Endometrium (tissue), 2 donors: ENCODE measurements around the gene EMILIN3.

ENCODE experiments used
- FAIRE-seq: peaks from 2 replicates; lab custom pipeline; 2012; peaks lifted over from hg19 to GRCh38; lab: Jason Lieb, UNC
- donor health status: control.
- donor health status: control.

Gene EMILIN3

DNA sequence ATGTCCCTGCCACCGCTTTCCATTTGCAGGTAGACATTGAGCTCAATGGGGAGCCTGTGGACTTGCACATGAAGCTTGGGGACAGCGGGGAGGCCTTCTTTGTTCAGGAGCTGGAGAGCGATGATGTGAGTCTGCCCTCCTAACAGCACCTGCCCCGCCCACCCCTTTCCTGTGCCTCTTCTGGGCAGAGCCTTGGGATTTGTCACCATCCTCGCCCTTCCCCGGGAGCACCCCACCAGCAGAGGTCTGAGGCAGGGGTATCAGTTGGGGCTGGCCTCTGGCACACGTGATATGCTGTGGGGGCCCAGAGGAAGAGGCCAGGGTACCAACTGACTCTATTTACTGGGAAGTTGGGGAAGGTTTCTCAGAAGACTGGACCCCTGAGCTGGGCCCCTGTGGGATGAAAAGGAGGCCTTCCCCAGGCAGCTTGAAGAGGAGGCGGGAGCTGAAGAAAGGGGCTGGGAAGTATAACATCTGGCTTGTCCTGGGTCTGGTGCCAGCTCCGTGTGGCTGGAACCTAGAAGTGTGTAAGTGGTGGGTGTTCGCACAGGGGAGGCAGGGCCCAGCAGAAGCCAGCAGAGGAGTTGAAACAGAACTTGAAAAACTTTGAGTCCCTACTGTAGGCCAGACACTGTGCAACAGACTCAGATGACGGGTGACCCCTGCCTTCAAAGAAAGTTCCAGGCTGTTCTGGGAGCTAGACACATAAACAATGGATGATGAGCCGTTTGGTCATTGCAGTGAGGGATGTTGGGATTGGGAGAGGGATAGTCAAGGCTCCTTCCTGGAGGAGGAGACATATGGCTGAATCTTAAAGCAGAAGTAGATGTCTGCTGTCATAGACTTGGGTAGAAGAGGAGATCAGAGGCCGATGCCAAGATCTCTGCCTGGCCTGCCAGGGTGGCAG lies 18.8 kb downstream of the EMILIN3 start:
- no peak for FAIRE-seq

DNA sequence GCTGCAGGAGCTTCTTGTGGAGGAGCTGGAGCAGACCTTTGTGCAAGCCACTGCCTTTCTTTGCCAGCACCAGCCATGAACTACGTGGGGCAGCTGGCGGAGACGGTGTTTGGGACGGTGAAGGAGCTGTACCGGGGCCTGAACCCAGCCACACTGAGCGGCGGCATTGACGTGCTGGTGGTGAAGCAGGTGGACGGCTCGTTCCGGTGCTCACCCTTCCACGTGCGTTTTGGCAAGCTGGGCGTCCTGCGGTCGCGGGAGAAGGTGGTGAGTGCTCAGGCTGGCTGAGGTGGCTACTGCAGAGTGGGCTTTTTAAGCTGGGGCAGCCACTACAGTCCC lies 20.9 kb downstream of the EMILIN3 start:
- FAIRE-seq: no peak

DNA sequence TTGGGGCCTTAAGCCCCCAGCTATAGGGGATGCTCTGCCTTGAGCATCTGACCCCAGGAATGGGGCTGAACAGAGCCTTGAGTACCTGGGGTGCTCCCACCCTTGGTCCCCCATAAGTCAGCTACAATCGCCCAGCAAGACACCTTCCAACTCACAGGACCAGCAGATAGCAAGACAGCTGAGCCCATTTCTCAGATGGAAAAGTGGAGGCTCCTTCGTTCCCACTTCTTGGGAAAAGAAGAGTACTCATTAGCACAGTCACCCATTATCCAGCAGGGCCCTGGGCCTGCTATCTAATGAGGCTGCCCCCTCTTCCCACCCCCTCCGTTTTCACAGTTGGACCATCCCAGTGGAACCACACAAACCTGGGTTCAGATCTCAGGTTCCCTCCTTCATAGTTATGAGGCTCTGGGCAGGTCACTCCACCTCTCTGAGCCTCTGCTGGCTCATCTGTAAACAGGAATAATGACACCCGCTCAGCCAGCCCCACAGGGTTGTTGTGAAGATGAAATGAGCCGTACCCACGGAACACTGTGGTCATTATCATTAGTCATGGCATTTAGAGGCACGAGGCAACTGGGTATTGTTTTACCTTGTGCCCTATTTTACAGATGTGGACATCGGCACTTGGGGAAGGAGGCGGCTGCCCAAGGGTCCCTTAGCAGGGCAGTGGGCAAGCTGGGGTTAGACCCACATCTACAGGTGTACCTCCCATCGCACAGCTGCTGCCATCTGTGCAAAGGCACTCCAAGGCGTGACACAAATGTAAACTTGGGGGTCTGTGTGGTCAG lies 21.5 kb downstream of the EMILIN3 start:
- no peak for FAIRE-seq

GRCh38 chr20:41344477-41344876 lies 22.1 kb downstream of the EMILIN3 start:
- FAIRE-seq: no peak

DNA sequence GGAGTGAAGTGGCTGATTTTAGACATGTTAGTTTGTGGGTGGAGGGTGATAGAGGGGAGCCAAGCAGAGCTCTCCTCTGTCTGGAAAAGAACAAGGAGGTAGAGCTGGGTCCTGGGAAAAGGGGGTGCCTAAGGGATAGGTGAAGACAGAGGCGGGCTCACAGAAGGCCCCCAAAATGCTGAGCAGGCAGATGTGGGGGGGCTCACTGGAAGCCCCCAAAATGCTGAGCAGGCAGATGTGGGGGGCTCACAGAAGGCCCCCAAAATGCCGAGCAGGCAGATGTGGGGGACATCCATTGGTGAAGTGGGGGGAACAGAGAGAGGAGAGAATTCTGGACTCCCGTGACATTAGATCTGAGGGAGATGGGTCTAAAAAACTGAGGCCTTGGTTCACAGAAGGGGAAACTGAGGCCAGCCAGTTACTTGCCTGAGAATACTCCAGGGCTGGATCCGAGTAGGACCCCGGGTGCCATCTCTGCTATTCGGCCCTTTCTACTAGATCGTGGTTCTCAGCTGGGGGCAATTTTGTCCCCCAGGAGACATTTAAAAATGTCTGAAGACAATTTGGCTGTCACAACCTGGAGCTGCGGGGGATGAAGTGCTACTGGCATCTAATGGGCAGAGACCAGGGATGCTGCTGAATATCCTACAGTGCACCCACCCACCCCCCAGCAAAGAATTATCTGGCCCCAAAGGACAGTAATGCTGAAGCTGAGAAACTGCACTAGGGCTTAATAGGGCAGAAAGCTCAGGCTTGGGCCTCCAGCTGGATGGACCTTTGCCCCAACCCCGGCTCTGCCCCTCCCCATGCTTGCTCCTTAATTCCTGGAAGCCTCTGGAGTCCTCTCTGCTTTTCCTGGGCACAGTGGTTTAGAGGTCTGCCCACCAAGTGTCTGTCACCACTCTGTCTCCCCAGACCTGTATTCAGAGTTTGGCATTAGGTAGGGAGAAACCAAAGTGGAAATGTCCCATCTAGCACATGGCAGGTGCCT lies 23.8 kb downstream of the EMILIN3 start:
- no peak for FAIRE-seq

- FAIRE-seq: no peak
Measured at GRCh38 chr20:41340327-41341055, 26.1 kb downstream of the EMILIN3 start, which contains the start of gene LPIN3. Gene LPIN3 (plus strand): TSS chr20:41340821. CDS start chr20:41345804, 4,983 bp downstream.

DNA sequence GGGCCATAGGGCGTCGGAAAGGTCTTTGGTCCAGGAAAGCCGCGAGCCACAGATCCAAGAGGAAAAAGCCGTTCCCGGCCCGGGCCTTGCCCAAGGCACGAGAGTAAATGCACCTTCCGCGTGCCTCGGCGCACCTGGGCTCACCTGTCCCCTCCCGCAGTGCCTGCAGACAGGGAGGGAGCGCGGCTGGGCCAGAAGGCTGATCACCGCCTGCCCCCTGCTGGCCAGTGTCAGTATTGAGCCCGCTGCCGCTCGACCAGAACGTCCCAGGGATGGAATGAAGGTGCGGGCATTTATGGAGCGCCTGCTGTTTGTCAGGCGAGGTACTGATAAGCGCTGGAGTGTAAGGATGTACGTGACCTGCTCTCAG lies 26.7 kb downstream of the EMILIN3 start:
- no peak for FAIRE-seq

DNA sequence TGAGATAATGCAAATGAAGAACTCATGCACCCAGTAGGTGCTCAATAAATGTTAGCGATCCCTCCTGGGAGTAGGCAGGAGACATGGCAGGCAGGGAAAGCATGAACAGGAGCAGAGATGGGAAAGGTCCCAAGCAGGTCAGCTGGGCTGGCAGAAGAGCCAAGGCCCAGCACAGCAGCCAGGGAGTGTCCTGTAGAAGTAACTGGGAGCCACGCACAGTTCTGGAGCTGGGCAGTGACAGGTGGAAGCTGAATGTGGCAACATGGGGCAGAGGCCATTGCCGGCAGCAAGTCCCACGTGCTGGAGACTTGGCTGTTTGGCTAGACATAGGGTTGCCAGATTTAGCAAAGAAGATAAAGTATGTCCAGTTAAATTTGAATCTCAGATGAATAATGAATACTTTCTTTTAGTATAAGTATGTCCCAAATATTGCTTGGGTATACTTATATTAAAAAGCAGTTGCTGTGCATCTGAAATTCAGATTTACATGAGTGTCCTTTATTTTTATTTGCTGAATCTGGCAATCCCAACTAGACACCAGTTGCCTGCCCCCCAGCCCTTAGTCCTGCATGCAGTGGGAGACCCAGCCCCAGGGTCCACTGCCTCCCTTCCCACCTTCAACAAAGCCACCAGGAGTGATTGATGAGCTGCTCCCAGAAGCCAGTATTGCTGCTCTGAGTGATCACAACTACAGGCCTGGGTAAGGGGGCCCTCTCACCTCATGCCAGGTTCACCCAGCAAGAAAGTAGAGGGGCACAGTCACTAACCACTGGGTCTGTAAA lies 29.7 kb downstream of the EMILIN3 start:
- FAIRE-seq: no peak

- FAIRE-seq: no peak
Measured at GRCh38 chr20:41335591-41335990, 31.0 kb downstream of the EMILIN3 start.

DNA sequence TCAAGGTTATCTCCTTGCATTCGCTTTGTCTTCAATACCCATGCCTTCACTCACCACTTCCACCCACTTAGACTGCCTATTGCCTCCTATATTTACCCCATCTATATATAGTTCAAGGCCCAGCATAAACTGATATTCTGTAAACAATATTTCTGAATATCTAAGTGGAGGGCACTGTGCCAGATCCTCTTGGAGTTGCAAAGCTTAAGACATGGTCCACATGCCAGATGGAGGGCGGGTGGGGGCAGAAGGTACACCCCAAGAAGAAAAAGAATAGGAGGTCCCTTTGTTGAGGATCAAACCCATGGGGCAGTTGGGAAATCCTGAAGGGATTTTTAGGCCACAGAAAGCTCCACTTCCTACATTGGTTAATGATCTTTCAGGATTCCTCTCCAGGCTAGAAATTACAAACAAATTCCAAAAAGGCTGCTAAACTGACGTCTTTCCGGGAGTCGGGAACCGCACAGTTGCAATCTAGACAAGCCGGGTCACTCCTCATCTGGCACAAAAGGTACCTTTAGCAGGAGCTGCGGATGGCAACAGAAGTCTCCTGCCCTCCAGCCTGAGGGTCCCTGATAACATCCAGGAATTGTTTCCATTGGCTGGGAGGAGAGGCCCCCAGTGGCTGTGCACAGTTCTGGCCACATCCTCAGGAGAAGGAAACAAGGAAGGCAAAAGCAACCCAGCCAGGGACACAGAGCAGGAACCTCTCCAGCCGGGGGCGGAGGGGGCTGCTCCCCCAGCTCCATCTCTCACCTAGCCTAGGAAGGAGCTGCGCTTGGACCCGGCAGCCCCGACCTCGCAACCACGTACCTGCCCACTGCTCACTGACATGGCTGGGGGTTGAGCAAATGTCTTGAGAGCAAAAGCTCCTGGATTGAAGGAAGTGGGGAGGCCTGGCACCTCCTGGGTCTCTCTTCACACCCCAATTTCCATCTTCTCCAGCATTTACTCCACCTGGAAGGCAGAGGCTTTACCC lies 31.9 kb downstream of the EMILIN3 start:
- FAIRE-seq: no peak

DNA sequence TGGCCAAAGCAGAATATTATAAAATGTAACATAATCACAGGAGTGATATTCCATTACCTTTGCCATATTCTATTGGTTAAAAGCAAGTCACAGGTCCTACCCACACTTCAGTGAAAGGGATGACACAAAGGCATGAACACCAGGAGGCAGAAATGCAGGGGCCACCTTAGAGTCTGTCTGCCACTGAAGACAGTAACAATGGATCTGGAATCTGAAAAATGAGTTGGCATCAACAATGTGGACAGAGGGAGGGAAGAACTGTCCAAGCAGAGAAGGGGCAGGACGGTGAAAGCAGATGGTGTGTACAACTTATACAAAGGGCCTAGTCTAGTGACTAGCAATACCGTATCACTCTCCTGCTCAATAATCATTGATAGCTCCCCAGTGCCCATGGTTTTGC lies 32.6 kb downstream of the EMILIN3 start:
- FAIRE-seq: no peak

DNA sequence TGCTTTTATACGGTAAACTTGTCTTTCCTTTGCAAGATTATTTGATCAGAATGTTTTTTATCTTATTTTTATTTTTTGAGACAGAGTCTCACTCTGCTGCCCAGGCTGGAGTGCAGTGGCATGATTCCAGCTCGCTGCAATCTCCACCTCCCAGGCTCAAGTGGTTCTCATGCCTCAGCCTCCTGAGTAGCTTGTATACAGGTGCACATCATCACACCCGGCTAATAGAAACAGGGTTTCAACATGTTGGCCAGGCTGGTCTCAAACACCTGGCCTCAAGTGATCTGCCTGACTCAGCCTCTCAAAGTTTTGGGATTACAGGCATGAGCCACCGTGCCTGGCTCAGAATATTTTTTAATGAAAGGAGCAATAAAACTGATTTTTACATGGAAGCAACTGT lies 34.9 kb downstream of the EMILIN3 start:
- FAIRE-seq: no peak

GRCh38 chr20:41330941-41331340 lies 35.7 kb downstream of the EMILIN3 start:
- no peak for FAIRE-seq

DNA sequence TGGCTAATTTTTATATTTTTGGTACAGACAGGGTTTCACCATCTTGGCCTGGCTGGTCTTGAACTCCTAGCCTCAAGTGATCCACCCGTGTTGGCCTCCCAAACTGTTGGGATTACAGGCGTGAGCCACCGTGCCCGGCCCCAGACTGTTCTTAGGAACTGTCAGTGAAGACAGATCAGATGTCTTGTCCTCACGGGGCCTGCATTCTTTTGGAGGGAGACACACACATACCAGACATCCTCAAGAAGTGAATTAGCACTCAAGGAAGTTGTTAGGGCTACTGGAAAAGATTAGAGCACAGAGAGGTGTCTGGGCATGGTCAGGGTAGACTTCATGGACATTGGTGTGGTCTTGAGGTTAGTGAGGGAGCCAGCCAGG lies 36.3 kb downstream of the EMILIN3 start:
- FAIRE-seq: no peak

DNA sequence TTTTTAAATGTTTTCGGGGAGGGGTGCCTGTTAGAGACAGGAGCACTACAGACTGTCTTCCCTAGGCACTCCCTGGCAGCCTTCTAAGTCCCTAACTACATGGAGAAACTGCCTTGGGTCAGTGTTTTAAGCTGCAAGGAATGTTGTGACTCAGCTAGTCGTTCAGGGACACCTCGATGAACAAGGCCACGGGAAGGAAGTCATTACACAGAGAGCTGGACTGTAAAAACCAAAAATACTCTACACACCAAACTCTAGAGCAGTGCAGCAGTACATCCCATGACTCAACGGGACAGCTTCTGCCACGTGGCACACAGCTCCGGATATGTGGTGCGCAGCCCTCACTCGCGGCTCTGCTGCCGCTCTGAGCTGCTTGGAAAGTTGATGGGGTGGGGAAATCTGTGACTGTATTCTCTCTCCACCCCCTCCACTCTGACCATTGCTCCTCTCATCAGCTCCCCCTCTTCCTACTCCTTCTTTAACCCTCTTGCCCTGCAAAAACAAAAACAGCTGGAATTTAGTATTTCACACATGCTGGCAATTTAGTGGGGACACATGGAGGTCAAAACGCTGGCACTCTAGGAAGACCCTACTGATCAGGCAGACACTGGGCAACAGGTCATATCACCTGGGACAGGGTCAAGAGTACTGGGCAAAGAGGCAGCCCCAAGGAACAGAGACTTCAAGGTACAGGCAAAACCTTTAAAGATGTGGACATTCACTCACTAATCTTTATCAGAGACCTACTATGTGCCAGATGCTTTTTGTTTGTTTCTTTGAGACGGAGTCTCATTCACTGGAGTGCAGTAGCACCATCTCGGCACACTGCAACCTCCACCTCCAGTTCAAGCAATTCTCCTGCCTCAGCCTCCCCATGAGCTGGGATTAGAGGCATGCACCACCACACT lies 36.9 kb downstream of the EMILIN3 start:
- FAIRE-seq: no peak

DNA sequence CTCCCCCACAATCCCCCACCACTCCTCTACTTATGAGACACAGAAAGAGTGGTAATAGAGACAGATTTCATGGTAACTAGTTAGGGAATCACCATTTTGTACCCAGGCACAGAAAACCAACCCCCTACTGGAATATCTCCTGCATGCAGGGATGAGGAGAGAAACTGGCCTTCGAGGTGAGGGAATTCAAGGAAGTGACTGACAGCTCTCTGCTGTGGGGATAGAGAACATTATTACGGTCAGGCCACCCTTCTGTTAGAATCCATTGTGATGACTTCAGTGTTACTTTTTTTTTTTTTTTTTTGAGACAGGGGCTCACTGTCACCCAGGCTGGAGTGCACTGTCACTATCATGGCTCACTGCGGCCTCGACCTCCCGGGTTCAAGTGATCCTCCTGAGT lies 39.4 kb downstream of the EMILIN3 start:
- FAIRE-seq: no peak

- FAIRE-seq: no peak
Measured at GRCh38 chr20:41320976-41321375, 45.6 kb downstream of the EMILIN3 start.

DNA sequence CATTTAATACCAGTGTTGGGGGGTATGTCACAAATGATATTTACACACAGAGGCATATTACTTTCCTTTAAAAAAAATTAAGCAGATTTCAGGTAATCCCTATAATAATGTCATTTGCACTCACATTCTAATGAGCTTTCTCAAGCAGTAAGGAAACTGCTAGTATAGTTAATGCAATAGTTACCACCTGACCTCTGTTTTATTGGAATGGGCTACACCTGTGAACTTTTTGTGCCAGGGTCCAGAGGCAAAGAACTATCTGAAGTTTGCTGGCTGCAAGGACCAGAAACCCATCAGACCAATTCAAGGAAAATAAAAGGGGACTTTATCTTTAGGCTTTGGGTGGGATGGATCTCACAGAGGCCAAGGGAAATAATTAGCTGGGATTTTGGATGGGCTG lies 46.2 kb downstream of the EMILIN3 start:
- no peak for FAIRE-seq
